GM13976 (cell line): ENCODE measurements around the gene TSKU.
"Not testable (repeated sequence)": the region's sequence is repeated elsewhere in the genome, so short reads cannot be mapped to it uniquely, and the experiment has no call there.

Source experiments
- DNase-seq: peaks from one replicate; pipeline ENCODE4 v3.0.0; 2012; ENCODE audit warnings: low spot score
- in situ Hi-C: fragments of 300-500 bp; cut with MboI; formaldehyde crosslinking; loops from one replicate; pipeline ENCODE4 v1.12.0; 2022; ENCODE audit warnings: low sequenced_read_pairs, mixed read lengths, inconsistent platforms; ENCODE audit not compliant: unreplicated experiment
- TF ChIP-seq, protein P1 (sequence below): IDR thresholded peaks from 2 replicates; pipeline ENCODE4 v1.5.1; 2012; ENCODE audit warnings: borderline replicate concordance, mild to moderate bottlenecking; ENCODE audit not compliant: insufficient read depth; ENCODE audit errors: extremely low read depth, missing control alignments, control extremely low read depth

TSKU gene

DNA sequence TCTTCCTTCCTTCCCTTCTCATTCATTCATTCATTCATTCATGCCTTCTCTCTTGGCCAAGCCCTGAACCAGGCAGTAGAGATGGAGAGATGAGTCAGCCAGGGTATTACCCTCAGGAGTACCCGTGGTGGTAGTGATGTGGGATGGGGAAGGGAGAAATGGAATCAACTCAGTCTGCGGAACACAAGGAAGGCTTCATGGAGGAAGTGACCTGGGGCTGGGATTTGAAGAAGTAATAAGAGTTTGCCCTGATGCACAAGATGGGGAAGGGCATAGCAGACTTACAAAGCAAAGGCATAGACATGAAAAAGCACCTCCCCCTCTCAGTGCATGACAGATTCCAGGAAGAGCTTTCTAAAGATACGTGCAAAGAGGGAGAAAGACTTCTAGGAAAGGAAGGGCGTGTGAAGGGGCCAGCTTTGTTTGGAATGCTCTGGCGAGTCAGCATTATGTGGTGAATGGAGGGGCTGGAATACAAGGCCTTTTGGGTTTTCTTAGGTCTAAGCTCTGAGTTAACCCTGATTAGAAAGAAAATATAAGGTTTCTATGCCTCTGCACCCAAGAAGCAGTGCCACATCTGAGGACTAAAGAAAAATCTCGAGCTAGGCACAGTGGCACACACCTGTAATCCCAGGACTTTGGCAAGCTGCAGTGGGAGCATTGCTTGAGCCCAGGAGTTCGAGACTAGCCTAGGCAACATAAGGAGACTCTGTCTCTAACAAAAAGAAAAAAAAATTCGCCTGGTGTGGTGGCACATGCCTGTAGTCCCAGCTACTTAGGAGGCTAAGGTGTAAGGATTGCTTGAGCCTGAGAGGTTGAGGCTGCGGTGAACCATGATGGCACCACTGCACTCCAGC is 41.2 kb downstream of the TSKU start:
- no peak for DNase-seq
- in situ Hi-C loops = loop anchor here (25.0 kb wide), 1 partner anchor 213 kb away; the partner anchor contains the start of gene B3GNT6
- TF ChIP-seq, protein P1, sequence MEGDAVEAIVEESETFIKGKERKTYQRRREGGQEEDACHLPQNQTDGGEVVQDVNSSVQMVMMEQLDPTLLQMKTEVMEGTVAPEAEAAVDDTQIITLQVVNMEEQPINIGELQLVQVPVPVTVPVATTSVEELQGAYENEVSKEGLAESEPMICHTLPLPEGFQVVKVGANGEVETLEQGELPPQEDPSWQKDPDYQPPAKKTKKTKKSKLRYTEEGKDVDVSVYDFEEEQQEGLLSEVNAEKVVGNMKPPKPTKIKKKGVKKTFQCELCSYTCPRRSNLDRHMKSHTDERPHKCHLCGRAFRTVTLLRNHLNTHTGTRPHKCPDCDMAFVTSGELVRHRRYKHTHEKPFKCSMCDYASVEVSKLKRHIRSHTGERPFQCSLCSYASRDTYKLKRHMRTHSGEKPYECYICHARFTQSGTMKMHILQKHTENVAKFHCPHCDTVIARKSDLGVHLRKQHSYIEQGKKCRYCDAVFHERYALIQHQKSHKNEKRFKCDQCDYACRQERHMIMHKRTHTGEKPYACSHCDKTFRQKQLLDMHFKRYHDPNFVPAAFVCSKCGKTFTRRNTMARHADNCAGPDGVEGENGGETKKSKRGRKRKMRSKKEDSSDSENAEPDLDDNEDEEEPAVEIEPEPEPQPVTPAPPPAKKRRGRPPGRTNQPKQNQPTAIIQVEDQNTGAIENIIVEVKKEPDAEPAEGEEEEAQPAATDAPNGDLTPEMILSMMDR = no peak

DNA sequence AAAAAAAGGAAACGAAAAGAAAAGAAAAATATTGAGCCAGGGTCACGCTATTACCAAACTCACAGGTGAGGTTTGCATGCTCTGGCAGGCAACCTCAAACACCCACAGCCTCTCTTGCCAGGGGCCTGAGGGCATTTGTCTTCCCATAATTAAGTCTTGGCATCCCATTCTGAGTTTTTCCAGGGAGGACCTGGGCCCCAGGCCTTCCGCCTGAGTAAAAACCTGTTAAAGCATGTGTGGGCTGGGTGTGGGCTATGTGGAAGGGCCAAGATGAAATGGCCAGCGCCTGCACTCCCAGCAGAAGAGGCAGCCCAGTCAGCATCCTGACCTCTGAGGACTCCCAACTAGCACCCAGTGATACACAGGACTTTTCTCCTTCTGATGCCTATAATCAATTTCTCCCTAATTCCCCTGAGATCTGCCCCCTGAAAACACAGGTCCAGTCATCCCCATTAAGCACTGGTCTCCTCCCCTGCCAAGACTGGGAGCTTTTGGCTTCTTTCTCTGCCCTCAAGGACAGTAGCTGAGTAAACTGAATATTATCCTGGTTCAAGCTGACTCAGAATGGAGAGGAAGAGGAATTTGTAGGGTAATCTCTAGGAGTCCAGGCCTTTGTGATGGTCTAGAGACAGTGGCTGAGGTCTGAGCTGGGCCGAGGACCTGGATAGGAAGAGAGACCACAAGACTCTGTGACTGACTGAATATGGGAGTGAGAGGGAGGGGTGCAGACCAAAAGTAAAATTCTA is 42.0 kb downstream of the TSKU start:
- in situ Hi-C loops = loop anchor here (25.0 kb wide), 1 partner anchor 212 kb away; the partner anchor contains the start of gene B3GNT6
- TF ChIP-seq, protein P1 = no peak
- DNase-seq = no peak

GRCh38 chr11:76825726-76826396 is 42.7 kb downstream of the TSKU start:
- TF ChIP-seq, protein P1 = no peak
- in situ Hi-C loops = no loop called here
- no peak for DNase-seq

- DNase-seq, in situ Hi-C loops: not testable (repeated sequence)
Observed at GRCh38 chr11:76826508-76826907, 43.4 kb downstream of the TSKU start.

GRCh38 chr11:76827005-76827404 is 43.8 kb downstream of the TSKU start:
- in situ Hi-C loops, DNase-seq: not testable (repeated sequence)

- no peak for DNase-seq
- in situ Hi-C loops = no loop called here
- TF ChIP-seq, protein P1 = no peak
Observed at GRCh38 chr11:76830639-76831327, 47.6 kb downstream of the TSKU start.

DNA sequence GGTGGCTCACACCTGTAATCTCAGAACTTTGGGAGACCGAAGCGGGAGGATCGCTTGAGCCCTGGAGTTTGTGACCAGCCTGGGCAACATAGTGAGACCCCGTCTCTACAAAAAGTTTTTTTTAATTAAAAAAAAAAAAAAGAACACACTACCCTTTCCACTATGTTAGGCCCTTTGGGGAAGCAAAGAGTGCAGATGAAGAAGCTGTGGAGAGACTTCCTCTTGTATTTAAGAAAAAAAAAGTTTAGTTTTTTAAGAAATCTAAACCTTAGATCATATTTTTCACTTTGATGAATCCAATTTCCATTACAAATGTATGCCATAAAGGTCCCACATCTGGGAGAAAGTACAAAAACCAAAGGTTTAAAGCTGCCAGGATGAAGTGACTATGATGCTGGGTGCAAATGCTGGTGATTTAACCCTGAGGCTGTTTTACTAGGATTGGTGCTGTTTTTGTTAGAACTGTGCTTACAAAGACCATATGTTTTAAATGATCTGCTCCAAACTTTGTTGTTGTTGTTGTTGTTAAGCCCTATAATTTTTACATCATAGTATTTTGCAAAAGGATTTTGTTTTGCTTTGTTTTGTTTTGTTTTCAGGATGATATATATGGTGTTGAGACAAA is 48.6 kb downstream of the TSKU start:
- DNase-seq = no peak
- TF ChIP-seq, protein P1 = no peak
- in situ Hi-C loops = no loop called here
